Activated T-helper 1 cell treated with anti-CD3 and anti-CD28 coated beads, Interleukin-12 subunit alpha, Interleukin-12 subunit beta, Interleukin-2, Interleukin-4 antibody, amounts not matched to agents 30 ng/mL and 10 ng/mL and 1 ng/mL, durations not matched to agents 14 hours and 24 hours and 36 hours (primary cell): Measurements from ENCODE around the gene PURB. TPM values are rescaled to one million over a fixed set of nuclear protein-coding genes. Genes with fewer than 3 reads are reported as not detected.
"Not testable (repeated sequence)": the region's sequence is repeated elsewhere in the genome, so short reads cannot be mapped to it uniquely, and the experiment has no call there.

ENCODE experiments used
- DNase-seq: peaks from one replicate; pipeline ENCODE4 v3.0.0; 2021; ENCODE audit warnings: low spot score
- H3K27ac Mint-ChIP-seq: one replicate; pipeline ENCODE4 v1.8.0; 2021; ENCODE audit warnings: mild to moderate bottlenecking, mixed read lengths
- H3K27me3 Mint-ChIP-seq: one replicate; pipeline ENCODE4 v1.8.0; 2022; ENCODE audit warnings: mild to moderate bottlenecking, moderate library complexity, mixed read lengths; ENCODE audit not compliant: insufficient read depth
- H3K36me3 Mint-ChIP-seq: one replicate; pipeline ENCODE4 v1.8.0; 2021; ENCODE audit warnings: low read depth, mixed read lengths
- H3K4me1 Mint-ChIP-seq: one replicate; pipeline ENCODE4 v1.8.0; 2021; ENCODE audit warnings: low read depth, mixed read lengths
- H3K4me3 Mint-ChIP-seq: one replicate; pipeline ENCODE4 v1.8.0; 2021; ENCODE audit warnings: mild to moderate bottlenecking, moderate library complexity, mixed read lengths
- H3K9me3 Mint-ChIP-seq: one replicate; pipeline ENCODE4 v1.8.0; 2021; ENCODE audit warnings: mixed read lengths
- intact Hi-C: fragments of 100-400 bp; cut with micrococcal nuclease; formaldehyde crosslinking; loops from one replicate; pipeline ENCODE4 v1.15.1; 2024
- total RNA-seq: library from RNA; stranded (reverse); gene quantifications from 2 replicates; pipeline ENCODE4 v1.2.3, GENCODE V29; 2022

Gene PURB
- 42.1 and 42.6 TPM in 2 replicates for total RNA-seq

- H3K36me3 Mint-ChIP-seq, result peaks cover 28% of the 10 kb centered on the region
- peak; percentile 97 for DNase-seq
- H3K9me3 Mint-ChIP-seq, result no peaks in the 10 kb centered on the region
- peak within 1 kb of the TSS; percentile 98 for H3K4me3 Mint-ChIP-seq
- H3K27me3 Mint-ChIP-seq, result no peaks in the 10 kb centered on the region
- H3K4me1 Mint-ChIP-seq, result peaks cover 67% of the 10 kb centered on the region
- H3K27ac Mint-ChIP-seq, result peak within 1 kb of the TSS; percentile 100
- intact Hi-C loops, result loop anchor here (1.0 kb wide), 15 partner anchors 28 to 803 kb away; partner anchors contain the start of genes H2AZ2, OGDH, POLM and PPIA
These were observed at the start of gene PURB for GRCh38 chr7:44885394-44886317. Gene PURB (minus strand): TSS chr7:44885530. CDS start chr7:44885348, 182 bp downstream.

GRCh38 chr7:44935016-44935415 lies 49.7 kb upstream of the PURB start:
- no peaks in the 10 kb centered on the region for H3K9me3 Mint-ChIP-seq
- intact Hi-C loops, result no loop called here

GRCh38 chr7:44934510-44934909 lies 49.2 kb upstream of the PURB start:
- H3K27ac Mint-ChIP-seq, H3K4me3 Mint-ChIP-seq, H3K9me3 Mint-ChIP-seq, H3K36me3 Mint-ChIP-seq, DNase-seq, intact Hi-C loops, H3K4me1 Mint-ChIP-seq, H3K27me3 Mint-ChIP-seq: not testable (repeated sequence)

More at GRCh38 chr7:44935016-44935415, 49.7 kb upstream of the PURB start:
- peaks cover 4% of the 10 kb centered on the region for H3K27me3 Mint-ChIP-seq
- no peaks in the 10 kb centered on the region for H3K36me3 Mint-ChIP-seq
- H3K4me3 Mint-ChIP-seq, result no peak overlapping the region
- H3K4me1 Mint-ChIP-seq, result peaks cover 7% of the 10 kb centered on the region
- no peak for DNase-seq
- no peak overlapping the region for H3K27ac Mint-ChIP-seq

GRCh38 chr7:44930921-44931320 lies 45.6 kb upstream of the PURB start:
- Mint-ChIP-seq H3K4me1 (no peaks in the 10 kb centered on the region), H3K36me3 (no peaks in the 10 kb centered on the region), H3K4me3 (no peak overlapping the region), H3K27ac (no peak overlapping the region), H3K9me3 (no peaks in the 10 kb centered on the region), H3K27me3 (peaks cover 25% of the 10 kb centered on the region)
- DNase-seq, result no peak
- intact Hi-C loops, result no loop called here

GRCh38 chr7:44922351-44922694 lies 37.0 kb upstream of the PURB start:
- Mint-ChIP-seq H3K9me3 (no peaks in the 10 kb centered on the region), H3K27me3 (peaks cover 10% of the 10 kb centered on the region), H3K27ac (no peak overlapping the region), H3K4me1 (peaks cover 15% of the 10 kb centered on the region), H3K4me3 (no peak overlapping the region), H3K36me3 (no peaks in the 10 kb centered on the region)
- DNase-seq, result no peak
- intact Hi-C loops, result loop anchor here (1.0 to 2.0 kb wide), 7 partner anchors 37 to 334 kb away; partner anchors contain the start of genes PPIA, PURB and TBRG4

GRCh38 chr7:44921607-44922350 lies 36.4 kb upstream of the PURB start:
- peak overlapping the region; percentile 79 for H3K27ac Mint-ChIP-seq

GRCh38 chr7:44920119-44920518 lies 34.8 kb upstream of the PURB start:
- Mint-ChIP-seq H3K36me3 (no peaks in the 10 kb centered on the region), H3K4me3 (no peak overlapping the region), H3K9me3 (no peaks in the 10 kb centered on the region), H3K27ac (no peak overlapping the region), H3K27me3 (peaks cover 3% of the 10 kb centered on the region), H3K4me1 (peaks cover 18% of the 10 kb centered on the region)
- intact Hi-C loops, result no loop called here
- no peak for DNase-seq

More at GRCh38 chr7:44921607-44922350, 36.4 kb upstream of the PURB start:
- Mint-ChIP-seq H3K27me3 (peaks cover 7% of the 10 kb centered on the region), H3K36me3 (no peaks in the 10 kb centered on the region), H3K4me3 (no peak overlapping the region), H3K9me3 (no peaks in the 10 kb centered on the region), H3K4me1 (peaks cover 15% of the 10 kb centered on the region)
- intact Hi-C loops, result loop anchor here (1.0 to 2.0 kb wide), 7 partner anchors 36 to 333 kb away; partner anchors contain the start of genes PPIA, PURB and TBRG4
- peak; percentile 86 for DNase-seq

- DNase-seq, result no peak
- intact Hi-C loops, result no loop called here
- no peak overlapping the region for H3K4me3 Mint-ChIP-seq
- no peaks in the 10 kb centered on the region for H3K9me3 Mint-ChIP-seq
- no peaks in the 10 kb centered on the region for H3K36me3 Mint-ChIP-seq
- peaks cover 2% of the 10 kb centered on the region for H3K27me3 Mint-ChIP-seq
- H3K4me1 Mint-ChIP-seq, result peaks cover 28% of the 10 kb centered on the region
- H3K27ac Mint-ChIP-seq, result no peak overlapping the region
These were observed 32.7 kb upstream of the PURB start for GRCh38 chr7:44918029-44918428.

GRCh38 chr7:44917465-44917864 lies 32.1 kb upstream of the PURB start:
- Mint-ChIP-seq H3K4me3 (no peak overlapping the region), H3K27me3 (peaks cover 2% of the 10 kb centered on the region), H3K9me3 (no peaks in the 10 kb centered on the region), H3K27ac (no peak overlapping the region), H3K36me3 (no peaks in the 10 kb centered on the region), H3K4me1 (peaks cover 28% of the 10 kb centered on the region)
- DNase-seq, result no peak
- intact Hi-C loops, result no loop called here

DNA sequence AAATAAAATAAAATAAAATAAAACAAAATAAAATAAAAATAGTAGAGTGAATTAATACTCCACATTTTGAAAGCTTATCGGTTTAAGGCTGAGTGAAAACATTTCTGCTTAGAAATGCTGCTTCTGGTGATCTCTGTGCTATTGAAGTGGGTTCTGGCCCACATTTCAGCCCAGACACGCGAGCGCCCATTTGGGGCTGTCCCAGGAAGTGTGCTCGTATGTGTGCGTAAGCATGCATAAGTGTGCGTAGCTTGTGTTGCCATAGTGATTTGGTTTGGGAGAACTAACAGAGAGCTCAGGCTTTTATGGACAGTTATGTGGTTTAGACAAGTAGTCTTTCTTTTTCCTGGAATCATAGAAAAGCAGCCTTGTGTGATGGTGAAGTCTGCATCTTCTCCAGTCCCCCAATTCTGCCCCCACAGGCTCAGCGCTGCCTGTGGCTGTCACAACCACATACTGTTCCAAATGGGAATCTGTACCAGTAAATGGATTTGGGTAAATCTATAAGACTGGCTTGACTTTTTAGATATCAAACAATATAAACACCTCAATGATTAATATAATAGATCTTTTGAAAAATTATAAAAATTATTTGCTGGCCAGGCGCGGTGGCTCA lies 29.8 kb upstream of the PURB start:
- Mint-ChIP-seq H3K36me3 (no peaks in the 10 kb centered on the region), H3K9me3 (no peaks in the 10 kb centered on the region), H3K4me1 (peaks cover 16% of the 10 kb centered on the region), H3K27ac (peak overlapping the region; percentile 85), H3K27me3 (peaks cover 2% of the 10 kb centered on the region), H3K4me3 (peak overlapping the region; percentile 67)
- intact Hi-C loops, result loop anchor here (1.0 to 2.0 kb wide), 9 partner anchors 30 to 332 kb away; partner anchors contain the start of genes OGDH, PURB, TMED4 and ZMIZ2
- DNase-seq, result peak; percentile 78

- Mint-ChIP-seq H3K9me3 (no peaks in the 10 kb centered on the region), H3K4me3 (no peak overlapping the region), H3K27me3 (no peaks in the 10 kb centered on the region), H3K4me1 (peaks cover 13% of the 10 kb centered on the region), H3K36me3 (no peaks in the 10 kb centered on the region), H3K27ac (peak overlapping the region; percentile 48)
- DNase-seq, result no peak
- intact Hi-C loops, result no loop called here
These were observed 27.5 kb upstream of the PURB start for GRCh38 chr7:44912775-44913347.

- intact Hi-C loops, result no loop called here
- Mint-ChIP-seq H3K27ac (no peak overlapping the region), H3K4me3 (no peak overlapping the region), H3K36me3 (no peaks in the 10 kb centered on the region), H3K9me3 (no peaks in the 10 kb centered on the region), H3K27me3 (no peaks in the 10 kb centered on the region), H3K4me1 (peaks cover 13% of the 10 kb centered on the region)
- DNase-seq, result no peak
These were observed 26.6 kb upstream of the PURB start for GRCh38 chr7:44911911-44912310.
